C4-2B (cell line): Measurements from ENCODE around the gene CHRNA1.

Experiments used
- CTCF ChIP-seq: fragments of 450-650 bp; conservative IDR thresholded peaks from 2 replicates; pipeline ENCODE4 v1.5.1; 2017; ENCODE audit warnings: mild to moderate bottlenecking
- ZFX ChIP-seq: fragments of 450-650 bp; IDR thresholded peaks from 2 replicates; pipeline ENCODE4 v1.6.1; 2017

- TF ChIP-seq CTCF (no peak), ZFX (no peak)
Observed at GRCh38 chr2:174777347-174778084, 13.2 kb upstream of the CHRNA1 start.
